Tibial artery (tissue), 4 donors: ENCODE results near the gene HPSE2.
A peak's percentile ranks its signal among the peaks of the same experiment; 100 is the strongest.

Experiments
- DNase-seq, 2 donors: peaks; one replicate each; pipeline ENCODE4 v3.0.0-alpha.2; 2019
- H3K27ac ChIP-seq, 2 donors: fragments of 200-600 bp; sonication (generic) in 1 of 2; 1 replicate in 1 of 2; 2 replicates in 1 of 2; pipeline ENCODE4 v1.5.1; 2018 to 2019; ENCODE audit warnings: mild to moderate bottlenecking in 1 of 2
- H3K27me3 ChIP-seq, 2 donors: fragments of 200-600 bp; sonication (generic) in 1 of 2; one replicate each; pipeline versions ENCODE4 v1.5.1 to v1.6.0; 2016 to 2019
- H3K36me3 ChIP-seq, 3 donors: fragments of 200-600 bp; sonication (generic) in 2 of 3; one replicate each; pipeline ENCODE4 v1.5.1; 2016 to 2019; ENCODE audit warnings: mild to moderate bottlenecking in 2 of 3
- H3K4me1 ChIP-seq, 4 donors: fragments of 200-600 bp; sonication (generic) in 2 of 4; 1 replicate in 3 of 4; 2 replicates in 1 of 4; pipeline ENCODE4 v1.5.1; 2016 to 2019
- H3K4me3 ChIP-seq, 2 donors: fragments of 200-600 bp; sonication (generic) in 1 of 2; 1 replicate in 1 of 2; 2 replicates in 1 of 2; pipeline ENCODE4 v1.5.1; 2018 to 2019; ENCODE audit warnings: mild to moderate bottlenecking in 2 of 2
- H3K9me3 ChIP-seq, 3 donors: fragments of 200-600 bp; sonication (generic) in 1 of 3; one replicate each; pipeline ENCODE4 v1.5.1; 2016 to 2019
- intact Hi-C: fragments of 100-400 bp; cut with DNase I; formaldehyde crosslinking; loops from one replicate; pipeline ENCODE4 v1.15.0; 2023; ENCODE audit warnings: low total_unique reads
- TF ChIP-seq, protein P1 (sequence below), 2 experiments: fragments of 200-600 bp in 1 of 2; fragments of 450-650 bp in 1 of 2; IDR thresholded peaks; one replicate each; pipeline ENCODE4 v1.5.1; 2017 to 2019; ENCODE audit warnings: antibody characterized with exemption in 2 of 2, mild to moderate bottlenecking in 1 of 2, moderate library complexity in 1 of 2

The HPSE2 gene

GRCh38 chr10:98666276-98666675 lies 569.4 kb downstream of the HPSE2 start:
- TF ChIP-seq, protein P1, sequence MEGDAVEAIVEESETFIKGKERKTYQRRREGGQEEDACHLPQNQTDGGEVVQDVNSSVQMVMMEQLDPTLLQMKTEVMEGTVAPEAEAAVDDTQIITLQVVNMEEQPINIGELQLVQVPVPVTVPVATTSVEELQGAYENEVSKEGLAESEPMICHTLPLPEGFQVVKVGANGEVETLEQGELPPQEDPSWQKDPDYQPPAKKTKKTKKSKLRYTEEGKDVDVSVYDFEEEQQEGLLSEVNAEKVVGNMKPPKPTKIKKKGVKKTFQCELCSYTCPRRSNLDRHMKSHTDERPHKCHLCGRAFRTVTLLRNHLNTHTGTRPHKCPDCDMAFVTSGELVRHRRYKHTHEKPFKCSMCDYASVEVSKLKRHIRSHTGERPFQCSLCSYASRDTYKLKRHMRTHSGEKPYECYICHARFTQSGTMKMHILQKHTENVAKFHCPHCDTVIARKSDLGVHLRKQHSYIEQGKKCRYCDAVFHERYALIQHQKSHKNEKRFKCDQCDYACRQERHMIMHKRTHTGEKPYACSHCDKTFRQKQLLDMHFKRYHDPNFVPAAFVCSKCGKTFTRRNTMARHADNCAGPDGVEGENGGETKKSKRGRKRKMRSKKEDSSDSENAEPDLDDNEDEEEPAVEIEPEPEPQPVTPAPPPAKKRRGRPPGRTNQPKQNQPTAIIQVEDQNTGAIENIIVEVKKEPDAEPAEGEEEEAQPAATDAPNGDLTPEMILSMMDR (IDR thresholded peaks at IDR 0.05), result no peak
- no peak for DNase-seq
- H3K4me1 ChIP-seq, result no peaks in the 10 kb centered on the region
- intact Hi-C loops, result loop anchor here (10.0 kb wide), 1 partner anchor 201 kb away; no protein-coding TSS in a partner anchor
- H3K36me3 ChIP-seq, result no peaks in the 10 kb centered on the region
- H3K4me3 ChIP-seq, result no peak overlapping the region
- no peak overlapping the region for H3K27ac ChIP-seq
- H3K27me3 ChIP-seq, result no peaks in the 10 kb centered on the region
- peaks cover 0 to 17% (median 0%) of the 10 kb centered on the region in 3 donors for H3K9me3 ChIP-seq

DNA sequence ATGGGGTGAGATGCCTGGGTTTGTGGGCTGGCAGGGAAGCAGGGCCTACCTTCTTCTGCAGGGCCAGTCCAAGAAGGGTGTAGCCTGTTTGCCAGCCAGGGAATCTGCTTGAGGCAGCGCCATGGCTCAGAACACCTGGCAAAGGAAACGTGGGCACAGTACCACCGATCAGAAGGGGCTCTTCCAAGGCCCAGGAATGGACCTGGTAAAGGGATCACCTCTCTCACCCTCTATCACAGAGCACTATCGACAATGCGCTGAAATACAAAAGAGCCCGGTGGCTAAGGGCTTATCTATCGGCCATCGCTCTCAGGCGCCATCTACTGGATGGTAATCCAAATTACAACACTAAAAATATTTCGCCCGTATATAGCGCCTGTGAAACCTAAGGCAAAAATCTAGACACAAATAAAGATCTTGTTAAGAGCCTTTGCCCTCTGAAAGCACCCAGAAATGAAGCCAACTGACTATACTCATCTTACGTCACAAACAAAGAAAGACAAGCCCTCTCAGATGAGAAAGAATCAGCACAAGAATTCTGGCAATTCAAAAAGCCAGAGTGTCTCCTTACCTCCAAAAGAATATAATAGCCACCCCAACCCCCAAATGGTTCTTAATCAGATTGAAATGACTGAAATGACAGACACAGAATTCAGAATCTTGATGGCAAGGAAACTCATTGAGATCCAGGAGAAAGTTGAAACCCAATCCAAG lies 571.2 kb downstream of the HPSE2 start:
- intact Hi-C loops, result loop anchor here (10.0 kb wide), 1 partner anchor 200 kb away; no protein-coding TSS in a partner anchor
- no peak for DNase-seq

GRCh38 chr10:98659951-98660350 lies 575.7 kb downstream of the HPSE2 start:
- no peaks in the 10 kb centered on the region for H3K27me3 ChIP-seq
- no peak overlapping the region for H3K27ac ChIP-seq
- intact Hi-C loops, result loop anchor here (10.0 kb wide), 1 partner anchor 195 kb away; no protein-coding TSS in a partner anchor
- no peak for DNase-seq
- H3K36me3 ChIP-seq, result no peaks in the 10 kb centered on the region
- H3K4me1 ChIP-seq, result no peaks in the 10 kb centered on the region
- peaks cover 0 to 5% (median 0%) of the 10 kb centered on the region in 3 donors for H3K9me3 ChIP-seq
- no peak overlapping the region for H3K4me3 ChIP-seq
- TF ChIP-seq, protein P1 (IDR thresholded peaks at IDR 0.05), result no peak

More for the DNA sequence above, 571.2 kb downstream of the HPSE2 start:
- Histone ChIP-seq H3K9me3 (peaks cover 0 to 17% (median 0%) of the 10 kb centered on the region in 3 donors), H3K4me1 (no peaks in the 10 kb centered on the region), H3K36me3 (no peaks in the 10 kb centered on the region), H3K27ac (no peak overlapping the region), H3K27me3 (no peaks in the 10 kb centered on the region), H3K4me3 (no peak overlapping the region)
- TF ChIP-seq, protein P1 (IDR thresholded peaks at IDR 0.05), result peak; percentile 36 to 51

DNA sequence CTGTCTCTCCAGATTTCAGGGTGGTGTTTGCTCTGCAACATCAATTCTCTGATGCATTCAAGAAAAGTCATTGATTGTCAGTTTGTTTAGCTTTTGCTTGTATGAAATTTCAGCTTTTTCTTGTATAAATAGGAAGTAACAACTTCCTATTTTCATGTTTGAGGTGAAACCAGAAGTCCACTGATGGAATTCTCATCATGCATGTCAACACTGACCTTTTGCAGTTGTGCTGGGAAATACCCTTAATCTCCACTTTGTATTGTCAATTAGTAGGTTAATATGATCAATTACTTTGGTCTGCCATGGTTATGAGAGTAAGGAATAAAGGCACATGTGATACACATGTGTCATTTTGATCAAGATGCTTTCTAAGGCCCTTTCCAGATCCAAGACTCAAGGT lies 580.2 kb downstream of the HPSE2 start:
- Histone ChIP-seq H3K4me1 (no peaks in the 10 kb centered on the region), H3K4me3 (no peak overlapping the region), H3K9me3 (no peaks in the 10 kb centered on the region), H3K27me3 (no peaks in the 10 kb centered on the region), H3K36me3 (no peaks in the 10 kb centered on the region), H3K27ac (no peak overlapping the region)
- TF ChIP-seq, protein P1 (IDR thresholded peaks at IDR 0.05), result no peak
- no peak for DNase-seq
- intact Hi-C loops, result no loop called here

DNA sequence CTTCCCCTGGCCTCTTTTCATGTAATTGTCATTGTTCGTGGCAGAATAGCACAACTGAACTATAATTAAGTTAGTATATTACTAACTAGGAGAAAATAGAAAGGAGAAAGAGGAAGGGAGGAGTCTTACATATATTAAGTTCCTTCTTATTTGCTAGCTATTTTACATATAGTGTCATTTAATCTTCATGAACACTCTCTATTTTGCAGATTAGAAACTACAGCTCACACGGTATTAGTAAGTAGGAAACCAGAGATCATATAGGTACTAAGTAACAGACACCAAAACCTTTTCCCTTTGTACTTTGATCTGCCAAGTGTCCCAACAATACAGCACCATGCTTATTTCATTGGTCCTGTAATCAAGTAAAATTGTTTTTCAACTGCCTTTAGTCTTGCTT lies 586.5 kb downstream of the HPSE2 start:
- Histone ChIP-seq H3K36me3 (no peaks in the 10 kb centered on the region), H3K27me3 (no peaks in the 10 kb centered on the region), H3K4me3 (no peak overlapping the region), H3K4me1 (no peaks in the 10 kb centered on the region), H3K9me3 (no peaks in the 10 kb centered on the region), H3K27ac (no peak overlapping the region)
- intact Hi-C loops, result no loop called here
- TF ChIP-seq, protein P1 (IDR thresholded peaks at IDR 0.05), result no peak
- no peak for DNase-seq
